AG08396 (cell line): ENCODE data around the gene DEFB129.
"Not testable (repeated sequence)": the region's sequence is repeated elsewhere in the genome, so short reads cannot be mapped to it uniquely, and the experiment has no call there.

Experiments
- DNase-seq: peaks from one replicate; pipeline ENCODE4 v3.0.0; 2012; ENCODE audit warnings: low spot score, mixed read lengths

Gene DEFB129

GRCh38 chr20:253447-253846, 26.4 kb downstream of the DEFB129 start:
- DNase-seq = not testable (repeated sequence)

GRCh38 chr20:257419-257818, 30.4 kb downstream of the DEFB129 start, which contains the start of gene DEFB132:
DEFB132 (plus strand) TSS chr20:257724; CDS start chr20:257779, 55 bp downstream.
- DNase-seq = no peak

GRCh38 chr20:258269-258858, 31.3 kb downstream of the DEFB129 start:
- no peak for DNase-seq

- DNase-seq = peak; percentile 33
These were observed 31.9 kb downstream of the DEFB129 start for GRCh38 chr20:258963-259362.

GRCh38 chr20:259981-260380, 32.9 kb downstream of the DEFB129 start:
- DNase-seq = no peak

GRCh38 chr20:263701-264100, 36.6 kb downstream of the DEFB129 start:
- no peak for DNase-seq

- peak; percentile 91 for DNase-seq
These were observed 39.8 kb downstream of the DEFB129 start for GRCh38 chr20:266596-267562.

- no peak for DNase-seq
These were observed 43.5 kb downstream of the DEFB129 start for GRCh38 chr20:270517-270916.

GRCh38 chr20:271069-271468, 44.0 kb downstream of the DEFB129 start:
- no peak for DNase-seq

- no peak for DNase-seq
These were observed 44.5 kb downstream of the DEFB129 start for GRCh38 chr20:271528-271927.

- DNase-seq = no peak
These were observed 45.7 kb downstream of the DEFB129 start for GRCh38 chr20:272718-273117.

- no peak for DNase-seq
These were observed 46.8 kb downstream of the DEFB129 start for GRCh38 chr20:273884-274283.

- no peak for DNase-seq
These were observed 48.7 kb downstream of the DEFB129 start for GRCh38 chr20:275791-276190.

- DNase-seq = no peak
These were observed 49.8 kb downstream of the DEFB129 start for GRCh38 chr20:276620-277495.

GRCh38 chr20:277496-277781, 50.4 kb downstream of the DEFB129 start:
- DNase-seq = no peak

GRCh38 chr20:278181-278580, 51.1 kb downstream of the DEFB129 start:
- DNase-seq = no peak

GRCh38 chr20:278607-279571, 51.8 kb downstream of the DEFB129 start:
- no peak for DNase-seq
